Stomach (tissue), 4 donors: ENCODE measurements around the gene RAP2A.

ENCODE experiments used
- EP300 ChIP-seq: sonication (generic); formaldehyde crosslinking; IDR thresholded peaks from one replicate; pipeline ENCODE4 v1.6.1; 2017; ENCODE audit warnings: antibody characterized with exemption
- POLR2A ChIP-seq, 4 donors: fragments of 450-650 bp; IDR thresholded peaks; one replicate each; pipeline ENCODE4 v1.6.1; 2016; ENCODE audit warnings: antibody characterized with exemption in 4 of 4, control low read depth in 2 of 4, mild to moderate bottlenecking in 1 of 4, moderate library complexity in 1 of 4
- POLR2AphosphoS5 ChIP-seq, 3 donors: sonication (generic); formaldehyde crosslinking; IDR thresholded peaks; one replicate each; pipeline ENCODE4 v1.6.1; 2016; ENCODE audit warnings: antibody characterized with exemption in 3 of 3
- TF ChIP-seq, protein P1 (sequence below), 7 experiments: fragments of 450-650 bp in 4 of 7; fragments of 200-600 bp in 3 of 7; sonication (generic) in 3 of 7; IDR thresholded peaks; one replicate each; pipeline ENCODE4 v1.5.1; 2016 to 2019; ENCODE audit warnings: antibody characterized with exemption in 7 of 7, control low read depth in 2 of 7, mild to moderate bottlenecking in 1 of 7

DNA sequence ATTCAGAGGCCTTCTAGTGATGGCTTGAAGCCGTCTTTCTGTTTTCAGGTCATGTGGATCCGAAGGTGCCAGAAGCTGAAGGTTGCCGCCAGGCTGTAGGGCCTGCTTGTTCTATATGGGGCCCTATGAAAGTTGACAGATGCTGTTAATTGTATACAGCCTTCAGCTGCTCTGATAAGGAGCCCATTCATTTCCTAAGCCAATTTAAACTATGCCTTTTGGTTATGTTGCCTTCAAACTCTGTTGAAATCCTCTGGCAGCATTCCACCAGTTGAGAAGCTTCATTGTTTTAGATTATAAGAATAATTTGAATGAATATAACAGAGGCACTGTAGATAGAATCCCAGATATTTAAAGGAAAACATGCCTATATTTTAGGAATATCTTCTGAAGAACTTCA lies 34.4 kb downstream of the RAP2A start:
- TF ChIP-seq EP300 (no peak), POLR2A (IDR thresholded peaks at IDR 0.05) (no peak), POLR2AphosphoS5 (IDR thresholded peaks at IDR 0.05) (no peak)
- TF ChIP-seq, protein P1, sequence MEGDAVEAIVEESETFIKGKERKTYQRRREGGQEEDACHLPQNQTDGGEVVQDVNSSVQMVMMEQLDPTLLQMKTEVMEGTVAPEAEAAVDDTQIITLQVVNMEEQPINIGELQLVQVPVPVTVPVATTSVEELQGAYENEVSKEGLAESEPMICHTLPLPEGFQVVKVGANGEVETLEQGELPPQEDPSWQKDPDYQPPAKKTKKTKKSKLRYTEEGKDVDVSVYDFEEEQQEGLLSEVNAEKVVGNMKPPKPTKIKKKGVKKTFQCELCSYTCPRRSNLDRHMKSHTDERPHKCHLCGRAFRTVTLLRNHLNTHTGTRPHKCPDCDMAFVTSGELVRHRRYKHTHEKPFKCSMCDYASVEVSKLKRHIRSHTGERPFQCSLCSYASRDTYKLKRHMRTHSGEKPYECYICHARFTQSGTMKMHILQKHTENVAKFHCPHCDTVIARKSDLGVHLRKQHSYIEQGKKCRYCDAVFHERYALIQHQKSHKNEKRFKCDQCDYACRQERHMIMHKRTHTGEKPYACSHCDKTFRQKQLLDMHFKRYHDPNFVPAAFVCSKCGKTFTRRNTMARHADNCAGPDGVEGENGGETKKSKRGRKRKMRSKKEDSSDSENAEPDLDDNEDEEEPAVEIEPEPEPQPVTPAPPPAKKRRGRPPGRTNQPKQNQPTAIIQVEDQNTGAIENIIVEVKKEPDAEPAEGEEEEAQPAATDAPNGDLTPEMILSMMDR (IDR thresholded peaks at IDR 0.05) = no peak
